ENCODE results near the gene SIN3B. TPM values are rescaled to one million over a fixed set of nuclear protein-coding genes. Genes with fewer than 3 reads are reported as not detected.
"Not testable (repeated sequence)": the region's sequence is repeated elsewhere in the genome, so short reads cannot be mapped to it uniquely, and the experiment has no call there.

Gene SIN3B
- total RNA-seq, 1 donor from 2014 or later = 71.2 TPM

- Mint-ChIP-seq H3K4me1 (ENCODE audit: unreplicated experiment) (no peaks in the 10 kb centered on the region), H3K4me3 (no peak overlapping the region), H3K27me3 (no peaks in the 10 kb centered on the region), H3K36me3 (no peaks in the 10 kb centered on the region), H3K9me3 (peaks cover 3% of the 10 kb centered on the region), H3K27ac (no peak overlapping the region)
- no peak for TF ChIP-seq CTCF (conservative IDR thresholded peaks at IDR 0.05)
- no peak for DNase-seq (ENCODE audit: extremely low spot score, unreplicated experiment)
Observed at GRCh38 chr19:16797876-16798275, 31.3 kb upstream of the SIN3B start.

- H3K4me1 Mint-ChIP-seq (ENCODE audit: unreplicated experiment); H3K27ac Mint-ChIP-seq; H3K27me3 Mint-ChIP-seq; H3K36me3 Mint-ChIP-seq; DNase-seq (ENCODE audit: extremely low spot score, unreplicated experiment); H3K9me3 Mint-ChIP-seq; H3K4me3 Mint-ChIP-seq: not testable (repeated sequence)
Observed at GRCh38 chr19:16798326-16798725, 30.9 kb upstream of the SIN3B start.

- Mint-ChIP-seq H3K27ac (no peak overlapping the region), H3K4me3 (no peak overlapping the region), H3K9me3 (peaks cover 3% of the 10 kb centered on the region), H3K36me3 (no peaks in the 10 kb centered on the region), H3K4me1 (ENCODE audit: unreplicated experiment) (no peaks in the 10 kb centered on the region), H3K27me3 (no peaks in the 10 kb centered on the region)
- DNase-seq (ENCODE audit: extremely low spot score, unreplicated experiment) = no peak
- TF ChIP-seq CTCF (conservative IDR thresholded peaks at IDR 0.05) = no peak
Observed at GRCh38 chr19:16799740-16800139, 29.5 kb upstream of the SIN3B start.

GRCh38 chr19:16801600-16802013 lies 27.6 kb upstream of the SIN3B start:
- Mint-ChIP-seq H3K4me1 (ENCODE audit: unreplicated experiment) (no peaks in the 10 kb centered on the region), H3K36me3 (no peaks in the 10 kb centered on the region), H3K27me3 (no peaks in the 10 kb centered on the region), H3K9me3 (no peaks in the 10 kb centered on the region), H3K27ac (no peak overlapping the region), H3K4me3 (no peak overlapping the region)
- DNase-seq (ENCODE audit: extremely low spot score, unreplicated experiment) = no peak
- no peak for TF ChIP-seq CTCF (conservative IDR thresholded peaks at IDR 0.05)

- Mint-ChIP-seq H3K27me3 (no peaks in the 10 kb centered on the region), H3K4me1 (ENCODE audit: unreplicated experiment) (no peaks in the 10 kb centered on the region), H3K4me3 (no peak overlapping the region), H3K9me3 (no peaks in the 10 kb centered on the region), H3K27ac (no peak overlapping the region), H3K36me3 (no peaks in the 10 kb centered on the region)
- no peak for TF ChIP-seq CTCF (conservative IDR thresholded peaks at IDR 0.05)
- DNase-seq (ENCODE audit: extremely low spot score, unreplicated experiment) = no peak
Observed at GRCh38 chr19:16804176-16804575, 25.0 kb upstream of the SIN3B start.

GRCh38 chr19:16807549-16808284 lies 21.5 kb upstream of the SIN3B start:
- no peaks in the 10 kb centered on the region for H3K27me3 Mint-ChIP-seq
- H3K27ac Mint-ChIP-seq = no peak overlapping the region
- H3K9me3 Mint-ChIP-seq = no peaks in the 10 kb centered on the region
- no peaks in the 10 kb centered on the region for H3K4me1 Mint-ChIP-seq (ENCODE audit: unreplicated experiment)
- no peak for DNase-seq (ENCODE audit: extremely low spot score, unreplicated experiment)
- no peak for TF ChIP-seq CTCF (conservative IDR thresholded peaks at IDR 0.05)
- H3K4me3 Mint-ChIP-seq = no peak overlapping the region
- no peaks in the 10 kb centered on the region for H3K36me3 Mint-ChIP-seq
